GDM1 (cell line): Measurements from ENCODE around the gene MAN1A2.
A peak's percentile ranks its signal among the peaks of the same experiment; 100 is the strongest.
"Not testable (repeated sequence)": the region's sequence is repeated elsewhere in the genome, so short reads cannot be mapped to it uniquely, and the experiment has no call there.

Experiments used
- DNase-seq: peaks from one replicate; lab custom pipeline; 2025; lab: John Stamatoyannopoulos, UW

Gene MAN1A2

DNA sequence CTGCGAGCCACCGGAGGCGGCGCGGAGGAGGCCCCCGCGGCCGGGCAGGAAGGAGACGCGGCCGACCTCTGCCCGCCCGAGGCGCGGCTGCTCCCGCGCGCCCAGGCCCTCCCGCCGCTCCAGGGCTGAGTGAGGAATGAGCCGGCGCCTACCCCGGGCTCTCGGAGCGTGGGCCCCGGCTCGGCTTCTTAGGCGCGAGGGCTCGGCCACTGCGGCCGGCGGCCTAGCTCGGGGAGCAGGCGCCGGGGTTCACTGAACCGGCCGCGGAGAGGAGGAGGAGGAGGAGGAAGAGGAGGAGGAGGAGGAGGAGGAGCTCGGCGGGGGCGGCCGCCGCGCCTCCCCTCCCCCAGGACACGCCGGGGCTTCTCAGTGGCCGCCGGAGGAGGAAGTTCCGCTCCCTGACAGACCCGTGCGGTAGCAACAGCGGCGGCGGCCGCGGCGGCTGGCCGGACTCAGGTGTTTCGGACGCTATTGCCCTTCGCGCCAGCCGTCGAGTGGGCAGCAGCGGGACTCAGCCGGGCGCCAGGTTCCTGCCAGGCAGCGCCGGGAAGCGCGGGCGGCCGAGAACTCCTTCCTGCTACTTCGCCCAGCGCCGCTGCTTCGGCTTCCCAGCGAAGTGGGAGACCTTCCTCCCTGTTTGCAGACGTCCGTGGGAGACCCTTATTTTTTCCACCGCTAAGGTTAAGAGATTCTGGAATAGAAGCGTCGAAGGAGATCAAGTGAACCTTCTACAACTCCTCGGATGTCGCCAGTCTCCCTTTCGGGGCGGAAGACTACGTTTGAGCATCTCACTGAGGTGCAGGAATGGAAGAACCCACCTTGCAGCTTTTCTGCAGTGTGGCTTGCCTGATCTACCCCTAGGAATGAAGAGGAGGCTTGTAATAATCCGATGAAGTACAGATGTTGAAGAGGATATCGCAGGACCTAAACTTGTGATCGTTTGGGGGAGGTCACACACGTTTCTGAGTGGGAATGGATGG lies at the start of gene MAN1A2:
MAN1A2 (plus strand) TSS at position 404 of the 980 bp plus-strand sequence. CDS start 735 bp downstream, outside the sequence.
- DNase-seq, result peak; percentile 84

DNA sequence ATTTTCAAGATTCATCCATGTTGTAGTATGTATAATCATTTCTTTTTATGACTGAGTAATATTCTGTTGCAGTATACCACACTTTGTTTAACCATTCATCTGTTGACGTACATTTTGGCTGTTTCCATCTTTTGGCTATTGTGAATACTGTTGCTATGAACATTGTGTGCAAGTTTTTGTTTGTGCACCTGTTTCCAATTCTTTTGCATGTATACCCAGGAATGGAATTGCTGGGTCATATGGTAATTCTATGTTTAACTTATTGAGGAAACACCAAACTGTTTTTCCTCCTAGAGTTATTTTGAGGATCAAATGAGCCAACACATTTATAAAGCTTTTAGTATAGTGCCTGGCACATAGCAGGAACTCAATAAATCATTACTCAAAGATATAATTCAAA lies 49.2 kb upstream of the MAN1A2 start:
- DNase-seq, result no peak

DNA sequence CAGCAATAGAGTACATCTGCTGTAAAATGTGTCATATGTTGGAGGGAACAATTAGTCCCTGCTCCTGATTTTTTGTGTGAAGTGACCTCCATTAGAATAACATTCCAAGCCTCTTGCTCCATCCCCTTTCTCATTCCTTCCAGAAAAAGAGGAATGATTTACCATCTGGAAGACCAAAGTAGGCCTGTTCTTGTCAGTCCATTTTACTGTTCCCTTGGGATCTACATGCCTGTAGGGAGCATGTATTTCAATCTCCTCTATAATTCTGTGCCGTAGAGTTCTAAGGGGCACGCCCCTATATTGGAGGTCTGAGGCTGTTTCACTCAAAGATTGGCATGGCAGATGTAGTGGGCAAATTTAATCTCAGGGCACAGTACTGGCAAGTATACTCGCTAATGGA lies 48.8 kb upstream of the MAN1A2 start:
- no peak for DNase-seq

DNA sequence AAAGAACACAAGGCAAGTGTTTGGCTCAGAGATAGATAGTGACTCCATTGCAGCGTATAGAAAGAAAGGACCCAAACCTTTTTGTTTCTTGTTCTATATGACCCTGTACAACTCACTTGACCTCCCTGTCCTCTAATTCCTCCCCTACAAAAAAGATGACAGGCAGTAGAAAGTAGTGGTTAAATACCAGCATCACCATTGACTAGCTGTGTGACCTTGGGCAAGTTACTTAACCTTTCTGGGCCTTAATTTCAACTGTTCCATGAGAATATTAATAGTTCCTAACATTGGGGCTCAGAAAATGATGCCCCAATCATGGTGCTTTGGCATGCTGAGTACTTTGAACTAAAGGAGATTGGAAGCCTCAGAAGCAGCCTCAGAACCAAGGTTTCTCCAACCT lies 46.7 kb upstream of the MAN1A2 start:
- DNase-seq, result no peak

DNA sequence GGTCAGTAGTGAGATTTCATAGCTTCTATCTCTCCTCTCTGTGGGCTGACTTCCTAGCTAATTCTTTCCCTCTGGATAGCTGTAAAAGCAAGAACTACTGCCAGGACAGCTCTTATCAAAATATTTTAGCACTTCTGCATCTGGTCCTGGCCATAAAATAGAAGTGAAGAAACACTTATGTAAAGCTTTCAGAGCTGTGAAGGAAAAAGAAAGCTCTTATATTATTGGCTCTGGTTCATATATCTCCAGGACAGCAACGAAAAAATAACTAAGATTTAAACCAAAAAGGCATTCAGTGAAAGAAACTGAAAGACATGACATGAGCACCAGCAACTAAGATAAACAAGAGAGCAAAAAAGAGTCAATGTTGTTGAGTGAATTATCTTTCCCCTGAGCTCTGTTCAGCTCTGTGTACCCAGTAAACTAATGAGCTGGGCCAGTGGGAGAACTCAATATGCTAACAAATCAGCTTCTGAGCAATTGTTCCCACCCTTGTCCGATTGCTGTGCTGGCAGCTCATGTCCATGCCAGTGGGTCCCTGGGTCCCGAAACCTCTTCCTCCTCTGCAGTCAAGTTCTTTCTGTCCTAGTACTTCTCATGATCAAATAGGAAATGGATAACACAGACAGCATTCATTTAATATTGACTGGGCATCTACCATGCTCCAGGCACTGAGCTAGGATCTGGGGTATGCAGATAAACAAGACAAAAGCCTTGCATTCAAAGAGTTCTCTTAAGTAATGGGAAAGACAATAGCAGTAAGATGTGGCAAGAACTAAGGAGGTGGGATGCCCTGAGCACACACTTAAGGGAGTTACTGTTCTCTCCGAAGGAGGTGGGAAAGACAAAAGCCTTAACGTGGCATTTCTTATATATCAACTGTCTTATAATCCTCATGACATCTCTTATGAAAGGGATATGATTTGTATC lies 45.3 kb upstream of the MAN1A2 start:
- no peak for DNase-seq

DNA sequence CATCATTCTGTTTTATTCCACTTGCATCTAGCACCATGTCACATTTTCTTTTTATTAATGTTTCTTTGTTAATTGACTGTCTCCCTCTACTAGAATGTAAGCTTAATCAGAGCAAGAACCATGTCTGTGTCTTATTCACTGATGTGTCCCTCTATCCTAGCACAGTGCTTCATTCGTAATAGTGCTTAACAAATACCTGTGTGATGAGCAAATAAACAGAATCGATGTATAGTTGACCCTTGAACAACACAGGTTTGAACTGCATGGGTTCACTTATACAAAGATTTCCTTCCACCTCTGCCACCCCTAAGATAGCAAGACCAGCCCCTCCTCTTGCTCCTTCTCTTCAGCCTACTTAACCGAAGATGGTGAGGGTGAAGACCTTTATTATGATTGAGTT lies 42.9 kb upstream of the MAN1A2 start:
- no peak for DNase-seq

- DNase-seq, result not testable (repeated sequence)
Observed at GRCh38 chr1:117326035-117326434, 41.2 kb upstream of the MAN1A2 start.

GRCh38 chr1:117327011-117327410 lies 40.2 kb upstream of the MAN1A2 start:
- DNase-seq, result no peak

DNA sequence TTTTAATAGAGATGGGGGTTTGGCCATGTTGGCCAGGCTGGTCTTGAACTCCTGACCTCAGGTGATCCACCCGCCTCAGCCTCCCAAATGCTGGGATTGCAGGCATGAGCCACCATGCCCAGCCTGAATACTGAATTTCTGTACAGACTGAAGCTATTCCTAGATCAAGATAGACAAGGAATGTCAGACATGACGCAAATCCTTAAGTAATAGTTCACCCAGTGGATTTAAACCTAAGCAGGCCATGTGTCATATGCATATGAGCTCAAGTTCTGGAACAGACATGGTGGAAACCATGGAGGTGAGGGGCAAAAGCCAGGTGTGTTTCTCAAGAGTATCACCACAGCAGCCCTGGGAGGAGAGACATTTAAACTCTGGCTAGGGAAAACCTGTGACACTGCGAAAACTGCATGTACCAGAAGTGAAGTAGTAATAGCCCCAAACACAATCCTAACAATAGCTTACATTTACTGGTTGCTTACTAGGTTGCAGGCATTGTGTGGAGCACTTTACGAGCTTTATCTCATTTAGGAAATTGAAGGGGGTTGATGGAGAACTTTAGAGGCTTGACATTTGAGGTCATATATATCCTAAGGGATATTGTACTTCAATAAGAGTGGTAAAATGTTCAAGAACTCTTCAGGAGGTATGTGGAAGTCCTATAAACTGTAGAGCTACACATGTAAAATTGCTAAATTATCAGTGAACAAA lies 31.7 kb upstream of the MAN1A2 start:
- no peak for DNase-seq

DNA sequence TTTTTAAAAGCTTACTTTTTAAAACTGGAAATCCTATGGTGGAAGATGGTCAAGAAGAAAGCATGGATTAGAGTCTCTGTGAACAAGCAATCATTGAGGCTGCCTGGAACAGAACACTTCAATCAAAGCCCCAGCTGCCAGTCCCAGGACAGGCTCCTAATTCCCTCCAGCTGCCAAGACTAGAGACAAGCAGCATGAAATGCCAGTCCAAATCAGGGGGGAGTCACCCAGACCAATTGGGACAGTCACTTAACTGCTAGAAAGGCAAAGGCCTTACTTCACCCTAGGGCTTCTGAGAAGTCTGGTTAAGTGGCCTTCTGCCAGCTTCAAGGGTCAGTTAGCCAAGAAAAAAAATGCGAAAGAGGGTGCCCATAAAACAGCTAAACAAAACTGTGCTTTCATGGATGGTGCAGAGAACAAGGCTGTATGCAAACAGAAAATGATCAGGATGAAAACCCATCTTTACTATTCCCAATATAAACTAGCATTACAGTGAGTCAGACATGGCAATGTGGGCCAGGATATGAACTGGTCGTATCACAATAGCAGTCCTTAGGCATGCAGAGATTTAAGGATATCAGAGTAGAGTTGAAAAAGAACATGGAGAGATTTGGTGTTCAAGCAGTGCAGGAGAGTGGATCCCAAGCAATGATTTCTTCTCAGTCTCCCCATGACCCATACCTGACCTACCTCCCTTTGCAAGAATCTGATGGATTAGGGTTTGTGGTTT lies 31.0 kb upstream of the MAN1A2 start:
- no peak for DNase-seq

DNA sequence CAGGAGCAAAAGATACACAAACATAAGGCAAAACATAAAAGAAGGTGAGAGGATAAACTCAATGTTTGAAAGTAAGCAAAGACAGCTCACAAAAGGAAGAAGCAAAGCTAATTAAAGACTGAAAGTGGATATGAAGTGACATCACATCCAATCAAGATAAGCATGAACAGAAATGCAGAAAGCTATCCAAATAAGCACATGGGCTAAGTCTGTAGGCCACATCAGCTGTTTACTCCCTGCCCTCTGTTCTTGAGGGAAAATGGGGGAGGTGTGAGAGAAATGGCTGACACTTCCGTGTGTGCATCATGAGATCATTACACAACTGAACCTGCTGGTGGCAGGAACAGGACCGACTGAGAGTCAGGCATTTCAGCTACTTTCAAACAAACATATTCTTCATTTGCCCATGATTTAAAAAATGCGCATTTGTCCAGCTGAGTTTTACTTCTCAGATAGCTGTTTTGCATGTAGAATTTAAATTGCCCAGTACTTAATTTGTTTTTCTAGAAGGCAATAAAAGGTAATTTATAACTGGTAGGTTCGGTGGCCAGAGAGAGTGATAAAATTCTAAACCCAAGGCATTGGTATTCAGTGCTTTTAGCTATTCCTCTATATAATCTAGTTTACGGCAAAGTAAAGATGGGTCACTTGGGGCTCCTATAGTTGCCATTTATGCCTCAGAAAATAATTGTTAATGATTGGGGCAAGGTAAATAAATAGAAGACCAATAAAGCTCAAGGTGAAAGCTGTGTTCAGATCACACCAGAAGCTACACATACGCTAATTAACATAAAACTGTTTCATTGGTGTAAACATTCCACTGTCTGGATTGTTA lies 27.2 kb upstream of the MAN1A2 start:
- no peak for DNase-seq

DNA sequence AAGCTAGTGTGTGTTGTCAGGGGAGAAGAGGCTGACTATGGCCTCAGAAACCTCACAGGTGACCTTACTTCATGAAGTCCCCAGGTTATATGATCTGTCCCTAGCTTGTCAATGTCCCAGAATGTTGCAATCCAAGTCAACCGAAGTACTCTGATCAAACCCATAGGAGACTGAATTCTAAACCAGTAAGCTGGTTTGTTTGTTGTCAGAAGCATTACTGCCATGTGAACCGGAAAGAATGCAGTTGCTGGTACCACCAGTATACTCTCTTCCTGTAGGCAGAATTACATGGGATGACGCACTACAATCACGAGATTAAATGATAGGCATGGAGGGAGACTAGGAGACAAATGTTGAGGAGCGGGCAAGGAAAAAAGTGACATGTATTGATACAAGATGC lies 26.1 kb upstream of the MAN1A2 start:
- DNase-seq, result no peak

DNA sequence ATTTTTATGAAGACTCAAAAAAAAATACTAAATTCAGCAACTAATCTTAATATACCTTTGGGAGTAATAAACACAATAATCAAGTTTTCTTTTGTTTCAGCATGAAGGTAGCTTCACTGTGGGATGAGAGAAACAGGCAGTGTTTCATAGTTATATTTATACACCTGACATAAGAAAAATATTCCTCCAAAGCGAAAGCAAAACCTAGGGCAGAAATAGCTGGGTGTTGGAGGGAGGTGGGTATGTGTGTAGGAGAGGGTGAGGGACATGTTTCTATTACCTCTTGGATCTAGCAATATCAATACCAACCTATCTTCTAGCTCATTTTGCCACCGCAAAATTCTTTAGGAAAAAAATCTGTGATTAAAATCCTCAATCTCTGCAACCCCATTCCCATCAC lies 24.9 kb upstream of the MAN1A2 start:
- no peak for DNase-seq

DNA sequence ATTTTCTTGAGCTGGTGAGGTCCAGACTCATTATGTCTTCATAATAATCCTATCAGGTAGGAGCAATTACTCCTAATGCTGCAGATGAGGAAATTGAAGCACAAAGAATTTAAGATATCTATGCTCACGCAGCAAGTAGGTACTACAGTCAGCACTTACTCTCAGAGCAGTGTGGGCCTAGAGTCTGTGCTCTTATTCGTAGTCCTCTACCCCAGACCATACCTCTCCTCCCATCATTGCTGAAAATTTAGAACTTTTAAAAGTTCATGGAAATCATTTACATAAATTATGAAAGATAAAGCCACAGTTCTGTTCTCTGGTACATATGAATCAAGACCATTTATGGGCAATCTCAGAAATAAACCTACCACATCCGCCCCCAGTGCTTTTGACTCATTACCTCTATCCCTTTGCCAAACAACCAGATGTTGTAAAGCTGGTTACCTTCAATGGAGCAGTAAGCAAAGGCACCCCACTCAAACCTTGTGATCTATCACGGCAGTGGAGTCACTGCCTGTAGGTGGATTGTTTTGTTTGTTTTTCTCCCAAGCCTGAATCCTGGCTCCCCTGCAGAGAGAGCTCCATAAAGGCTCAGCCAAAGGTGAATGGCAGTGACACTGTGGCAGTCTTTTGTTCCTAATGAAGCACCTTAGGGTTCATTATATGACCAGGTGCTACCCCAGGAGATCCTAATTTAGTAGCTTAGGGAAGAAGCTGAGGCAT lies 20.9 kb upstream of the MAN1A2 start:
- DNase-seq, result no peak

DNA sequence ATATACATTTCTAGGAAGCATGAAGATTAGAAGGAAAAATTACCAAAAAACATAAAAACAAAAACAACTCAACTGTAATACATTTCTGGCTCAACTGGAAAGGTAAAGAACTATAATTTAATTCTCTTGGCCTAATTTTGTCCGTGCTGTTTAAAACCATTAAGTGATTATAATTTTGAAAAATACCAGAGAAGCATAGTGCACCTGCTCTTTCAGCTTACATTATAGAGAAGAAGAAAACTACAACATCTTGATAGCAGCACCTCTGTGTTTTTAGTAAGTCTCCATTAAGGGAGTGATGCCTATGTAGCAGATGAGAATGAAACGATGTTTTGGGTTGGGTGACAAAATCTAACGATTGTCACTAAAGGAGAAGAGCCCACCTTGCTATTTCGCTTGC lies 19.3 kb upstream of the MAN1A2 start:
- no peak for DNase-seq

DNA sequence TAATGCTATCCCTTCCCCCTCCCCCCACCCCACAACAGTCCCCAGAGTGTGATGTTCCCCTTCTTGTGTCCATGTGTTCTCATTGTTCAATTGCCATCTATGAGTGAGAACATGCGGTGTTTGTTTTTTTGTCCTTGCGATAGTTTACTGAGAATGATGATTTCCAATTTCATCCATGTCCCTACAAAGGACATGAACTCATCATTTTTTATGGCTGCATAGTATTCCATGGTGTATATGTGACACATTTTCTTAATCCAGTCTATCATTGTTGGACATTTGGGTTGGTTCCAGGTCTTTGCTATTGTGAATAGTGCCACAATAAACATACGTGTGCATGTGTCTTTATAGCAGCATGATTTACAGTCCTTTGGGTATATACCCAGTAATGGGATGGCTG lies 14.6 kb upstream of the MAN1A2 start:
- not testable (repeated sequence) for DNase-seq

DNA sequence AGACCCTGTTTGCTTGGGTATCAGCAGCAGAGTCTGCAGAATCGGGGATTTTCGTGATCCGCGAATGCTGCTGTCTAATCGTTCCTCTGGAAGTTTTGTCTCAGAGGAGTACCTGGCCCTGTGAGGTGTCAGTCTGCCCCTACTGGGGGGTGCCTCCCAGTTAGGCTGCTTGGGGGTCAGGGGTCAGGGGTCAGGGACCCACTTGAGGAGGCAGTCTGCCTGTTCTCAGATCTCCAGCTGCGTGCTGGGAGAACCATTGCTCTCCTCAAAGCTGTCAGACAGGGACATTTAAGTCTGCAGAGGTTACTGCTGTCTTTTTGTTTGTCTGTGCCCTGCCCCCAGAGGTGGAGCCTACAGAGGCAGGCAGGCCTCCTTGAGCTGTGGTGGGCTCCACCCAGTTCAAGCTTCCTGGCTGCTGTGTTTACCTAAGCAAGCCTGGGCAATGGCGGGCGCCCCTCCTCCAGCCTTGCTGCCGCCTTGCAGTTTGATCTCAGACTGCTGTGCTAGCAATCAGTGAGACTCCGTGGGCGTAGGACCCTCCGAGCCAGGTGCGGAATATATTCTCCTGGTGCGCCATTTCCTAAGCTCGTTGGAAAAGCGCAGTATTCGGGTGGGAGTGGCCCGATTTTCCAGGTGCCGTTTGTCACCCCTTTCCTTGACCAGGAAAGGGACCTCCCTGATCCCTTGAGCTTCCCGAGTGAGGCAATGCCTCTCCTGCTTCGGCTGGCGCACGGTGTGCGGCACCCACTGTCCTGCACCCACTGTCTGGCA lies 9.2 kb upstream of the MAN1A2 start:
- DNase-seq, result not testable (repeated sequence)

GRCh38 chr1:117358604-117358887 lies 8.7 kb upstream of the MAN1A2 start:
- DNase-seq, result not testable (repeated sequence)
